ENCODE measurements around the gene DARS1.

DNA sequence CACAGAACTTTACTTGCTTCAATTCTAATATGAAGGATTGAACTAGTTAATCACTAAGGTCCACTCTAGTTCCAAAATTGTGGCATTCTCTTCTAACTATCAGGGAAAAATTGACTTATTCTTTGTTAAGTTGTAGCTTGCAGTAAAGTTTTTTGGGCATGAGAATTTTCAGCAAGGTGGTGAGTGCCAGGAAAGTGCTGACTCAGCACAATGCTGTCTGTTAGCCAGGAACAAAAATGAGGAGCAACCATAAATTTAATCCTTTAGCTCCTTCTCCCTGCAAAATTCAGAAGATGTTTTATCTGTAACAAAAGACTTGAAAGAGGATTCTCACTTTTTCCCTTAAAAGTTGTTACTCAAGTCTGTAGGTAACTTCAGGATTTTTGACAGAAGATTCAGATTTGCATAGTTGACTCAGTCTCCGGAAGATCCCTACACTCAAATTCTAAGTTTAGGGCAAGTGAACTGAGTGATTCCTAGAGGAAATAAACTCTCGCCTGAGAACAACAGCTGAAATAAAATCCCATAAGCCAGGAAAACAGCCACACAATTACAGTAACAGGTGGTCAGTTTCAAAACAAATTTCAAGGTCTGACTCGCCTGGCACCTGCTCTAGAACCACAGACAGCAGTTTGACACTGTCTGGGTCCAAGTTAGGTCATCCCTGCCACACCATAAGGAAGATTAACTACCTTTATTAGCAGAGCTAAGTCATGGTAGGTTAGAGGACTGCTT is 20.2 kb upstream of the DARS1 start:
- TF ChIP-seq, protein P1, sequence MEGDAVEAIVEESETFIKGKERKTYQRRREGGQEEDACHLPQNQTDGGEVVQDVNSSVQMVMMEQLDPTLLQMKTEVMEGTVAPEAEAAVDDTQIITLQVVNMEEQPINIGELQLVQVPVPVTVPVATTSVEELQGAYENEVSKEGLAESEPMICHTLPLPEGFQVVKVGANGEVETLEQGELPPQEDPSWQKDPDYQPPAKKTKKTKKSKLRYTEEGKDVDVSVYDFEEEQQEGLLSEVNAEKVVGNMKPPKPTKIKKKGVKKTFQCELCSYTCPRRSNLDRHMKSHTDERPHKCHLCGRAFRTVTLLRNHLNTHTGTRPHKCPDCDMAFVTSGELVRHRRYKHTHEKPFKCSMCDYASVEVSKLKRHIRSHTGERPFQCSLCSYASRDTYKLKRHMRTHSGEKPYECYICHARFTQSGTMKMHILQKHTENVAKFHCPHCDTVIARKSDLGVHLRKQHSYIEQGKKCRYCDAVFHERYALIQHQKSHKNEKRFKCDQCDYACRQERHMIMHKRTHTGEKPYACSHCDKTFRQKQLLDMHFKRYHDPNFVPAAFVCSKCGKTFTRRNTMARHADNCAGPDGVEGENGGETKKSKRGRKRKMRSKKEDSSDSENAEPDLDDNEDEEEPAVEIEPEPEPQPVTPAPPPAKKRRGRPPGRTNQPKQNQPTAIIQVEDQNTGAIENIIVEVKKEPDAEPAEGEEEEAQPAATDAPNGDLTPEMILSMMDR (IDR thresholded peaks at IDR 0.05; ENCODE audit: low read depth, low read length, poor library complexity, severe bottlenecking), result no peak
- TF ChIP-seq EZH2phosphoT487 (IDR thresholded peaks at IDR 0.05; ENCODE audit: borderline replicate concordance, low read length), result no peak

All from DOHH2 (cell line).